ENCODE data around the gene RIMBP2.

GRCh38 chr12:130719263-130719859, 3.3 kb upstream of the RIMBP2 start:
- TF ChIP-seq, protein P1, sequence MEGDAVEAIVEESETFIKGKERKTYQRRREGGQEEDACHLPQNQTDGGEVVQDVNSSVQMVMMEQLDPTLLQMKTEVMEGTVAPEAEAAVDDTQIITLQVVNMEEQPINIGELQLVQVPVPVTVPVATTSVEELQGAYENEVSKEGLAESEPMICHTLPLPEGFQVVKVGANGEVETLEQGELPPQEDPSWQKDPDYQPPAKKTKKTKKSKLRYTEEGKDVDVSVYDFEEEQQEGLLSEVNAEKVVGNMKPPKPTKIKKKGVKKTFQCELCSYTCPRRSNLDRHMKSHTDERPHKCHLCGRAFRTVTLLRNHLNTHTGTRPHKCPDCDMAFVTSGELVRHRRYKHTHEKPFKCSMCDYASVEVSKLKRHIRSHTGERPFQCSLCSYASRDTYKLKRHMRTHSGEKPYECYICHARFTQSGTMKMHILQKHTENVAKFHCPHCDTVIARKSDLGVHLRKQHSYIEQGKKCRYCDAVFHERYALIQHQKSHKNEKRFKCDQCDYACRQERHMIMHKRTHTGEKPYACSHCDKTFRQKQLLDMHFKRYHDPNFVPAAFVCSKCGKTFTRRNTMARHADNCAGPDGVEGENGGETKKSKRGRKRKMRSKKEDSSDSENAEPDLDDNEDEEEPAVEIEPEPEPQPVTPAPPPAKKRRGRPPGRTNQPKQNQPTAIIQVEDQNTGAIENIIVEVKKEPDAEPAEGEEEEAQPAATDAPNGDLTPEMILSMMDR (IDR thresholded peaks at IDR 0.05), result no peak
- TF ChIP-seq POLR2A (IDR thresholded peaks at IDR 0.05), result no peak
